ENCODE measurements around the gene MGAT3. TPM values are rescaled to one million over a fixed set of nuclear protein-coding genes. Genes with fewer than 3 reads are reported as not detected.

MGAT3 gene
- total and polyA plus RNA-seq, 9 of the 15 experiments (the other 6 are each of a cell fraction or from before 2014, with no cell fraction given) = 0.10 to 11.5 (median 4.6) TPM

- TF ChIP-seq ZBTB40 (IDR thresholded peaks at IDR 0.05) (peak; percentile 94), ZBTB40 (CRISPR knock-in tag; IDR thresholded peaks at IDR 0.05) (no peak), ATF1 (CRISPR knock-in tag; IDR thresholded peaks at IDR 0.05) (no peak), ATF1 (tag; IDR thresholded peaks at IDR 0.05) (peak; percentile 64; the same call in 1 of the 2 replicates), NFATC3 (IDR thresholded peaks at IDR 0.05) (no peak), NR2C2 (CRISPR knock-in tag; IDR thresholded peaks at IDR 0.05) (peak; percentile 97), NR2C2 (tag; IDR thresholded peaks at IDR 0.05) (peak; percentile 99), C11orf30 (IDR thresholded peaks at IDR 0.05; ENCODE audit: low read depth) (peak; percentile 67), ZFPM2 (CRISPR knock-in tag; IDR thresholded peaks at IDR 0.05) (no peak), EP400 (IDR thresholded peaks at IDR 0.05) (peak; percentile 94), FOXJ3 (CRISPR knock-in tag; IDR thresholded peaks at IDR 0.05) (no peak), ZNF551 (CRISPR knock-in tag; IDR thresholded peaks at IDR 0.05) (no peak), XRCC4 (IDR thresholded peaks at IDR 0.05; ENCODE audit: extremely low read depth, insufficient read depth, insufficient read length) (no peak), LARP7 (IDR thresholded peaks at IDR 0.05) (no peak)
- TF ChIP-seq, protein P1, sequence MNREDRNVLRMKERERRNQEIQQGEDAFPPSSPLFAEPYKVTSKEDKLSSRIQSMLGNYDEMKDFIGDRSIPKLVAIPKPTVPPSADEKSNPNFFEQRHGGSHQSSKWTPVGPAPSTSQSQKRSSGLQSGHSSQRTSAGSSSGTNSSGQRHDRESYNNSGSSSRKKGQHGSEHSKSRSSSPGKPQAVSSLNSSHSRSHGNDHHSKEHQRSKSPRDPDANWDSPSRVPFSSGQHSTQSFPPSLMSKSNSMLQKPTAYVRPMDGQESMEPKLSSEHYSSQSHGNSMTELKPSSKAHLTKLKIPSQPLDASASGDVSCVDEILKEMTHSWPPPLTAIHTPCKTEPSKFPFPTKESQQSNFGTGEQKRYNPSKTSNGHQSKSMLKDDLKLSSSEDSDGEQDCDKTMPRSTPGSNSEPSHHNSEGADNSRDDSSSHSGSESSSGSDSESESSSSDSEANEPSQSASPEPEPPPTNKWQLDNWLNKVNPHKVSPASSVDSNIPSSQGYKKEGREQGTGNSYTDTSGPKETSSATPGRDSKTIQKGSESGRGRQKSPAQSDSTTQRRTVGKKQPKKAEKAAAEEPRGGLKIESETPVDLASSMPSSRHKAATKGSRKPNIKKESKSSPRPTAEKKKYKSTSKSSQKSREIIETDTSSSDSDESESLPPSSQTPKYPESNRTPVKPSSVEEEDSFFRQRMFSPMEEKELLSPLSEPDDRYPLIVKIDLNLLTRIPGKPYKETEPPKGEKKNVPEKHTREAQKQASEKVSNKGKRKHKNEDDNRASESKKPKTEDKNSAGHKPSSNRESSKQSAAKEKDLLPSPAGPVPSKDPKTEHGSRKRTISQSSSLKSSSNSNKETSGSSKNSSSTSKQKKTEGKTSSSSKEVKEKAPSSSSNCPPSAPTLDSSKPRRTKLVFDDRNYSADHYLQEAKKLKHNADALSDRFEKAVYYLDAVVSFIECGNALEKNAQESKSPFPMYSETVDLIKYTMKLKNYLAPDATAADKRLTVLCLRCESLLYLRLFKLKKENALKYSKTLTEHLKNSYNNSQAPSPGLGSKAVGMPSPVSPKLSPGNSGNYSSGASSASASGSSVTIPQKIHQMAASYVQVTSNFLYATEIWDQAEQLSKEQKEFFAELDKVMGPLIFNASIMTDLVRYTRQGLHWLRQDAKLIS (CRISPR knock-in tag; IDR thresholded peaks at IDR 0.05) = no peak
- TF ChIP-seq, protein P2, sequence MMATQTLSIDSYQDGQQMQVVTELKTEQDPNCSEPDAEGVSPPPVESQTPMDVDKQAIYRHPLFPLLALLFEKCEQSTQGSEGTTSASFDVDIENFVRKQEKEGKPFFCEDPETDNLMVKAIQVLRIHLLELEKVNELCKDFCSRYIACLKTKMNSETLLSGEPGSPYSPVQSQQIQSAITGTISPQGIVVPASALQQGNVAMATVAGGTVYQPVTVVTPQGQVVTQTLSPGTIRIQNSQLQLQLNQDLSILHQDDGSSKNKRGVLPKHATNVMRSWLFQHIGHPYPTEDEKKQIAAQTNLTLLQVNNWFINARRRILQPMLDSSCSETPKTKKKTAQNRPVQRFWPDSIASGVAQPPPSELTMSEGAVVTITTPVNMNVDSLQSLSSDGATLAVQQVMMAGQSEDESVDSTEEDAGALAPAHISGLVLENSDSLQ (IDR thresholded peaks at IDR 0.05) = no peak
Observed at GRCh38 chr22:39502109-39502788, 45.4 kb downstream of the MGAT3 start, which contains the start of gene MIEF1 (continued).
